Loucy (cell line): ENCODE data around the gene SIL1.

Source experiments
- EZH2phosphoT487 ChIP-seq: fragments of 200-600 bp; IDR thresholded peaks from 2 replicates; pipeline ENCODE4 v1.6.1; 2018; ENCODE audit warnings: antibody characterized with exemption, mild to moderate bottlenecking, moderate library complexity, borderline replicate concordance
- TF ChIP-seq, protein P1 (sequence below): fragments of 200-600 bp; sonication (generic); conservative IDR thresholded peaks from 2 replicates; pipeline ENCODE4 v1.5.1; 2014; ENCODE audit warnings: mild to moderate bottlenecking, antibody characterized with exemption, low read length

DNA sequence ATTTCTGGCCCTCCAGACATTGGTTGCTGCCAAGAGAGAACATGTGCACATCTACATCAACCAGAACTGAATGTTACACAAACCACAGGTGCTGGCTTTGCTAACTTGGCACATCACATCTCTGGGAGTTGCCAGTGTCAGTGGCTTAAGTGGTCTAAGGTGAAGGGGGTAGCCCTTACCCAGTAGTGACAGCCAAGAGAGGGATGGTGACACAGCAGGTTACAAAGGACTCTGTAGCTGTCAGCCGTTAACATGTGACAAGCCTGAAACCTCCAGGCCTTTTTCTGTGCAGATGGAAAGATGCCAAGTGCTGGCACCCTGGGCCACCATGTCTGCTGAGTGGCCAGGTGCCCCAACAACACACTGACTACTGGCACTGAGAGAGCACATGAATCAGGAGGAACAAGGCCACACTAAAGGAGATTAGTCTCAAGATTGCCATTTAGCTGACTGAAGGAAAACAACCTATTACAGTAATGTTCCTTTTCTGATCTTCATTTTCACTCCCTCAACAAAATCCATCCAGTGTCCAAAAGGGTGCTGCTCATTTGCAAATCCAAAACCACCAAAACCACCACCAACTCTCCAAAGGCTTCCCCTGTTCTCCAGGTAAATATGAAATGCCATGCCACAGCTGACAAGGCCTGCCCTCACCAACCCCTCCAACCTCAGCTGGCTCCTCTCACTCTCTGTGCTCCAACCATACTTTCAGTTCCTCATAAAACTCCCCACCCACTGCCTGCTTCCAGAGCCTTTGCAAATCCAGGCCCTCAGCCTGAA is 20.2 kb downstream of the SIL1 start:
- TF ChIP-seq, protein P1, sequence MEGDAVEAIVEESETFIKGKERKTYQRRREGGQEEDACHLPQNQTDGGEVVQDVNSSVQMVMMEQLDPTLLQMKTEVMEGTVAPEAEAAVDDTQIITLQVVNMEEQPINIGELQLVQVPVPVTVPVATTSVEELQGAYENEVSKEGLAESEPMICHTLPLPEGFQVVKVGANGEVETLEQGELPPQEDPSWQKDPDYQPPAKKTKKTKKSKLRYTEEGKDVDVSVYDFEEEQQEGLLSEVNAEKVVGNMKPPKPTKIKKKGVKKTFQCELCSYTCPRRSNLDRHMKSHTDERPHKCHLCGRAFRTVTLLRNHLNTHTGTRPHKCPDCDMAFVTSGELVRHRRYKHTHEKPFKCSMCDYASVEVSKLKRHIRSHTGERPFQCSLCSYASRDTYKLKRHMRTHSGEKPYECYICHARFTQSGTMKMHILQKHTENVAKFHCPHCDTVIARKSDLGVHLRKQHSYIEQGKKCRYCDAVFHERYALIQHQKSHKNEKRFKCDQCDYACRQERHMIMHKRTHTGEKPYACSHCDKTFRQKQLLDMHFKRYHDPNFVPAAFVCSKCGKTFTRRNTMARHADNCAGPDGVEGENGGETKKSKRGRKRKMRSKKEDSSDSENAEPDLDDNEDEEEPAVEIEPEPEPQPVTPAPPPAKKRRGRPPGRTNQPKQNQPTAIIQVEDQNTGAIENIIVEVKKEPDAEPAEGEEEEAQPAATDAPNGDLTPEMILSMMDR: no peak
- no peak for TF ChIP-seq EZH2phosphoT487
